ENCODE measurements around the gene DSP.

DNA sequence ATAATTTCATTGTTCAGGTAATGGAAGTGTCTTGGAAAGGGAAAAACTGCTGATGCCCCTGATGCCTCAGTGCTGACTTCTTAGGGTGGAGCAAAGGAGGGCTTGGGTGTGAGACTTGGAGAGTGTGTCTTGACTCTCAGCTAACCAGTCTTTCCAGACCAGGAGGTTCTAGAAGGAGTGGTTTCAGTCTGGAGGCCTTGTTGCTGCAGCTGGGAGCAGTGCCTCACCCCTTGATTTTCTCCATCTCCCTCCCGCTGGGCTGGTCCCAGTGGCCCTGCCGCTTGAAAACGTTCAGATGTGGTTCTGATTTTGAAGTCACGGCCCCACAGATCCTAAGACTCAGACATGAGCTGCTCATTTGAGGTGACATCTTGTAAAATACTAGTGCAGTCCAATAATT, 5.4 kb downstream of the DSP start:
- TF ChIP-seq CTCF (conservative IDR thresholded peaks at IDR 0.05; ENCODE audit: low read length): no peak
- TF ChIP-seq EZH2phosphoT487 (IDR thresholded peaks at IDR 0.05; ENCODE audit: borderline replicate concordance): no peak

Data from Loucy (cell line).